NCI-H69 (cell line): ENCODE data around the gene ZNF30.
A peak's percentile ranks its signal among the peaks of the same experiment; 100 is the strongest.
"Not testable (repeated sequence)": the region's sequence is repeated elsewhere in the genome, so short reads cannot be mapped to it uniquely, and the experiment has no call there.

Source experiments
- DNase-seq: peaks from one replicate; lab custom pipeline; 2025; lab: John Stamatoyannopoulos, UW

Gene ZNF30

GRCh38 chr19:34985249-34986022, 58.7 kb downstream of the ZNF30 start:
- peak; percentile 88 for DNase-seq

DNA sequence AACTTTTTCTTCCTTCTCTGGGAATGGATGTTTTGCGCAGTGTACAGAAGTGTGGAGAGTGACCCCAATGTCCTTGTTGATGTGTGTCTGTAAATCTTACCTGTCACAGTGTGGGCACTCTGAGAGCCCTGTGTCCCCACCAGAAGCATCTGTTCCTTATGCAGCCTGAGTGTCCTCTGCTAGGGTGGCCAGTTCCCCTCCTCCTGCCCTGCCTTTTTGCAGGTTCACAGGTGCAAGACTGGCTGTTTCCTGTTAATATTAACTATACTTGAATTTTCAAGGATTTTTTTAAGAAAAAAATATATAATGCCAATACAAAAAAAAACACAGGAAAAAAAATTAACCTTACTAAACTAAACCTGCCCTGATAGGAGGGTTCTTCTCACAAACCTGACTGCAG, 61.4 kb downstream of the ZNF30 start:
- no peak for DNase-seq

- no peak for DNase-seq
Measured at GRCh38 chr19:34989298-34989697, 62.6 kb downstream of the ZNF30 start.

- no peak for DNase-seq
Measured at GRCh38 chr19:34990578-34991192, 64.0 kb downstream of the ZNF30 start.

DNA sequence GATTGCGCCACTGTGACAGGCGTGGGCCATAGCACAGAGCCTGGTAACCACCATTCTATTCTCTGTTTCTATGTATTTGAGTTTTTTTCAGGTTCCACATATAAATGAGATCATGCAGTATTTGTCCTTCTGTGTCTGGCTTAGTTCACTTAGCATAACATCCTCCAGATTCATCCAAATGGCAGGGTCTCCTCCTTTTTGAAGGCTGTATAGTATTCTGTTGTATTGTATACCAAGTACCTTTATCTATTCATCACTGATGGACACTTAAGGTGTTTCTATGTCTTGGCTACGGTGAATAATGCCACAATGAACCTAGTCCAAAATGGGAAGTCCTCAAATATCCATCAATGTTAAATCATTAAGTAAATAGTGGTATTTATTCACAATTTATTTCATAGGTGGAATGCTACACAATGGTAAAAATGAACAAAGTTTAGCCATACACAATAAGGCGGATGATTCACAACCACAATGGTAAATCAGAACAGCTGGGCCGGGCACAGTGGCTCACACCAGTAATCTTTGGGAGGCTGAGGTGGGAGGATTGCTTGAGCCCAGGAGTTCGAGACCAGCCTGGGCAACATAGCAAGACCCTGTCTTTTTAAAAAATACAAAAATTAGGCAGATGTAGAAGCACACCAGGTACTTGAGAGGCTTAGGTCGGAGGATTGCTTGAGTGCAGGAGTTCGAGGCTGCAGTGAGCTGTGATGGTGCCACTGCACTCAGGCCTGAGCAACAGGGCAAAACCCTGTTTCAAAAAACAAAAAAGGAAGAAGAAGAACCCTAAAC, 65.0 kb downstream of the ZNF30 start:
- no peak for DNase-seq

- DNase-seq = not testable (repeated sequence)
Measured at GRCh38 chr19:34992582-34992981, 65.9 kb downstream of the ZNF30 start.

- DNase-seq = no peak
Measured at GRCh38 chr19:34994286-34994642, 67.6 kb downstream of the ZNF30 start.
